NCI-H1694 treated with DMSO at 0.1 percent for 48 hours (cell line): Measurements from ENCODE around the gene CLCN7.

Experiments
- DNase-seq: peaks from one replicate; lab custom pipeline; 2025; lab: John Stamatoyannopoulos, UW

Gene CLCN7

DNA sequence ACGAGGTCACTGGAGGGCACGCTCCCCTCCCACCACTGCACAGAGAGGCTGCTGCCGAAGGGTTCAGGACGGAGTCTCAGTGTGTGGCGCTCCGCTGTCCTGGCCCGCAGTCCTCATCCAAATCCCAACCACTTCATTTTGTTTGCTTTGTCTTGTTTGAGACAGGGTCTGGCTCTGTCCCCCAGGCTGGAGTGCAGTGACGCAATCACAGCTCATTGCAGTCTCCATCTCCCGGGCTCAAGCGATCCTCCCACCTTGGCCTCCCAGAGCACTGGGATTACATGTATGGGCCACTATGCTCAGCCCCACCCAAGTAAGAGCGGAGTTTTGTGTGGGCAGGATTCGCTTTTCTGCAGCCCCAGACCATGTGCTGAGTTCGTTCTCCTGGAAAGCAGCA lies 73.1 kb downstream of the CLCN7 start:
- no peak for DNase-seq

GRCh38 chr16:1401061-1401757 lies 73.6 kb downstream of the CLCN7 start:
- no peak for DNase-seq

DNA sequence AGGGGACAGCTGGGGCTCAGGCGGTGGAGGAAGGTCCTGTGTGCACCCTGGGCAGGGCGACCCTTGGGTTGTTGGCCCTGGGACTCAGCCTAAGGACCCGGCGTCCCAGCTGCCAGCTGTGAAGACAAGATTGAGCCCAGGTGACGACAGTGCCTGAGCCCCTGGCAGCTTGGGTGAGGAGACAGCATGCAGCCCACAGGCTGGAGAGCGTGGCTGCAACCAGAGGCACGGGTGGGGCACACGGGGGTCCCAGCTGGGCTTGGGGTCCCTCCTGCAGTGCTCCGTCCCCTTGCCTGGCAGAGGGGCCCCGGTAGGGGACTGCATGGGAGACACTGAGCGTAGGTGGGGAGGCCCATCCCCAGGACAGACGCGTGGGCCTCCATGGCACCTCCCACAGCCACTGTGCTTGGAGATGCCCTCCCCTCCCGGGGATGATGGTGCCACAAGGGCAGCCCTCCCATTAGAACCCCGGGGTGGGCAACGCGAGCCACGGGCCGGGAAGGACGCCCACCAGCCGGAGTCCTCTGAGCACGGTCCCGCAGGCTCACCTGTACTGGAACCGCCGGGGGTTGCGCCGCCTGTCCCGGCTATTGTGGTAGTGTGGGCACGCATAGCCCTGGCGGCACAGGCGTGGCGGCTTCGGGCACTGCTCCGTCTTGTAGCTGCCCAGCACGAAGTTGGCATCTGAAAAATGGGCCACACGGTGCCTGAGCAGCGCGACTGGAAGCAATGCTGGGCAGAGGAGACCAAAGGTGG lies 75.8 kb downstream of the CLCN7 start:
- DNase-seq: no peak

DNA sequence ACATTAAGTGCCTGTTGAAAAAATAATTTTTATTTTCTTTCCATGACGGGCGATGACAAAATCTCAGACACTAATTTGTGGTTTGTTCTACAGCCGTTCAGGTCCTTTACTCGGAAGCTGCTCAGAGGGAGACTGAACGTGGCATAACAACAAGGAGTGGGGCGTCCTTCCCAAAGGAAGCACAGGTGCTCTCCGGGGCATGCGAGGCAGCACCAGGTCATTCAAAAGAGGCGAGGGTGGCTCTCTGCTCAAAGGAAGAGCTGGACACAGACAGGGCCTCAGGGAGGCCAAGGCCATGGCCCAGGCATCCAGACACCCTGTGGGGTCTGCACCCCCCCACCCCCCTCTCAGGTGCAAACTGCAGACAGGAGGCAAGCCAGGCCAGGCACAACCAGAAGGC lies 76.5 kb downstream of the CLCN7 start:
- no peak for DNase-seq

DNA sequence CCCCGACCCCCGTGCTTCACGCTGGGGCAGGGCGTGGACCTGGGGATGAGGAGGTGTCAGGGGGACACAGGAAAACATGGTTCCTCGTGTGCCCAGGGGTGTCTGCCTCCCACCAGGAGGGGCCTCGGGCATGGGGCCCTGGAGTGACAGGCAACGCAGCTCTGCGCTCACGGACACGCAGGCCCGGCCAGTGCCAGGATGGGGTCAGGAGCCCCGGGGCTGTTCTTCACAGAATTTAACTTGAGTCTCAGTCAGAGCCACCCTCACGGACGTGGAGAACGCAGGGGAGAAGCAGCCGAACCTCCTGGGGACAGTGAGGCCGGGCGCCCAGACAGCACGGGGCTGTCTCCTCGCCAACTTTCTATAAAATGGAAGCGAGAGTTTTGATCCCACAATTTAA lies 77.0 kb downstream of the CLCN7 start:
- DNase-seq: no peak

GRCh38 chr16:1395444-1396031 lies 79.3 kb downstream of the CLCN7 start:
- no peak for DNase-seq
